Uterus (tissue), 4 donors: ENCODE measurements around the gene BORCS8. TPM values are rescaled to one million over a fixed set of nuclear protein-coding genes. Genes with fewer than 3 reads are reported as not detected.
"Not testable (repeated sequence)": the region's sequence is repeated elsewhere in the genome, so short reads cannot be mapped to it uniquely, and the experiment has no call there.

Experiments
- DNase-seq, 2 donors: peaks; one replicate each; pipeline ENCODE4 v3.0.0-alpha.2; 2019 to 2020
- H3K27ac ChIP-seq, 2 donors: fragments of 200-600 bp; sonication (generic); 1 replicate in 1 of 2; 2 replicates in 1 of 2; pipeline ENCODE4 v1.5.1; 2016 to 2018
- H3K27me3 ChIP-seq, 2 donors: fragments of 200-600 bp; sonication (generic); one replicate each; pipeline ENCODE4 v1.5.1; 2018 to 2019; ENCODE audit warnings: control low read depth in 1 of 2
- H3K36me3 ChIP-seq, 2 donors: fragments of 200-600 bp; sonication (generic); one replicate each; pipeline ENCODE4 v1.5.1; 2019; ENCODE audit warnings: control low read depth in 1 of 2
- H3K4me1 ChIP-seq, 2 donors: fragments of 200-600 bp; sonication (generic); one replicate each; pipeline ENCODE4 v1.5.1; 2018 to 2019; ENCODE audit warnings: control low read depth in 1 of 2
- H3K4me3 ChIP-seq, 2 donors: fragments of 200-600 bp; sonication (generic); 1 replicate in 1 of 2; 2 replicates in 1 of 2; pipeline ENCODE4 v1.5.1; 2018 to 2019; ENCODE audit warnings: mild to moderate bottlenecking in 1 of 2
- H3K9me3 ChIP-seq, 2 donors: fragments of 200-600 bp; sonication (generic); one replicate each; pipeline ENCODE4 v1.5.1; 2019; ENCODE audit warnings: control low read depth in 1 of 2
- POLR2A ChIP-seq, 2 donors: fragments of 450-650 bp; IDR thresholded peaks; one replicate each; pipeline ENCODE4 v1.6.1; 2016; ENCODE audit warnings: antibody characterized with exemption in 2 of 2, mild to moderate bottlenecking in 1 of 2, moderate library complexity in 1 of 2
- intact Hi-C: fragments of 100-400 bp; cut with DNase I; formaldehyde crosslinking; loops from one replicate; pipeline ENCODE4 v1.15.1; 2023; ENCODE audit warnings: low total_unique reads
- total RNA-seq, 4 donors: library from RNA; depleted of rRNA in 3 of 4; stranded (reverse); fragments of >200 nt in 3 of 4; gene quantifications; one replicate each; pipeline versions ENCODE4 v1.1.0 to v1.2.4, GENCODE V29; 2014 to 2023
- TF ChIP-seq, protein P1 (sequence below), 4 experiments: fragments of 200-600 bp in 2 of 4; fragments of 450-650 bp in 2 of 4; sonication (generic) in 2 of 4; IDR thresholded peaks; one replicate each; pipeline ENCODE4 v1.5.1; 2016 to 2019; ENCODE audit warnings: antibody characterized with exemption in 4 of 4, mild to moderate bottlenecking in 2 of 4, moderate library complexity in 1 of 4
- donor health status: DM: yes; HTN: yes; CAD: no.

Gene BORCS8
- total RNA-seq, 4 donors from 2014 or later, result 0.26 to 28.4 (median 4.0) TPM; not detected in 1

DNA sequence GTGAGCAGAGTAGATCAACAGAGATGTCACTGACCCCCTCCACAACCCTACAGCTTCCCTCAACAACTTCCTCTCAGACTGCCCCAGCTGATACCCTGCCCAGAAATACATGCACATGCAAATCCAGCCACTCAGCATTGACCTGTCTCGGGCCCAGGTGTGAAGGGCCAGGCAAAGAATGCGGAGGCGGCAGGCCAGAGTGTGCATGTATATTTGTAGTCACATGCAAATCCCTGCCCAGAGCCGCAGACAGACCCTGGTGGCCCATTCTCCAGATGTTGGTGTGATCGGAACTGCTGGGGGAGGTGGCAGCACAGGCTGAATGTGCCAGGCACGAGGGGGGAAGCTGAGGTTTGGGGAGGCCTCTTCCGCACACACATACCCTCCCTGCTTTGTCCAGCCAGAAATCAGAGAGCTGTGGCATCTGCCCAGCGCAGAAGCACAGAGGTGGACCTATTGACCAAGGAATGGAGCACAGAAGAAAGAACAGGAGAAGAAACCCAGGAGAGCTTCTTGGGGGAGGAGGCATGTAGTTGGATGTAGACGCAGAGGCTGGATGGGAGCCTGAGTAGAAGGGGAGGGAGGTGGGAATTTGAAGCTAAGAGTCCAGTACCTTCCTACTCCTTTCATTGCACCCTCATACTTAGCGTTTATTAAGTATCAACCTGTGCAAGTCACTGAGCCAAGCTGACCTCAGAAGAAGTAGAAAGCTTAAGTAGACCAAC lies 36.3 kb downstream of the BORCS8 start:
- Histone ChIP-seq H3K4me1 (no peaks in the 10 kb centered on the region), H3K27ac (no peak overlapping the region), H3K9me3 (no peaks in the 10 kb centered on the region), H3K4me3 (no peak overlapping the region), H3K27me3 (no peaks in the 10 kb centered on the region), H3K36me3 (no peaks in the 10 kb centered on the region)
- no peak for TF ChIP-seq POLR2A (IDR thresholded peaks at IDR 0.05)
- TF ChIP-seq, protein P1, sequence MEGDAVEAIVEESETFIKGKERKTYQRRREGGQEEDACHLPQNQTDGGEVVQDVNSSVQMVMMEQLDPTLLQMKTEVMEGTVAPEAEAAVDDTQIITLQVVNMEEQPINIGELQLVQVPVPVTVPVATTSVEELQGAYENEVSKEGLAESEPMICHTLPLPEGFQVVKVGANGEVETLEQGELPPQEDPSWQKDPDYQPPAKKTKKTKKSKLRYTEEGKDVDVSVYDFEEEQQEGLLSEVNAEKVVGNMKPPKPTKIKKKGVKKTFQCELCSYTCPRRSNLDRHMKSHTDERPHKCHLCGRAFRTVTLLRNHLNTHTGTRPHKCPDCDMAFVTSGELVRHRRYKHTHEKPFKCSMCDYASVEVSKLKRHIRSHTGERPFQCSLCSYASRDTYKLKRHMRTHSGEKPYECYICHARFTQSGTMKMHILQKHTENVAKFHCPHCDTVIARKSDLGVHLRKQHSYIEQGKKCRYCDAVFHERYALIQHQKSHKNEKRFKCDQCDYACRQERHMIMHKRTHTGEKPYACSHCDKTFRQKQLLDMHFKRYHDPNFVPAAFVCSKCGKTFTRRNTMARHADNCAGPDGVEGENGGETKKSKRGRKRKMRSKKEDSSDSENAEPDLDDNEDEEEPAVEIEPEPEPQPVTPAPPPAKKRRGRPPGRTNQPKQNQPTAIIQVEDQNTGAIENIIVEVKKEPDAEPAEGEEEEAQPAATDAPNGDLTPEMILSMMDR (IDR thresholded peaks at IDR 0.05), result no peak
- no peak for DNase-seq
- intact Hi-C loops, result no loop called here

DNA sequence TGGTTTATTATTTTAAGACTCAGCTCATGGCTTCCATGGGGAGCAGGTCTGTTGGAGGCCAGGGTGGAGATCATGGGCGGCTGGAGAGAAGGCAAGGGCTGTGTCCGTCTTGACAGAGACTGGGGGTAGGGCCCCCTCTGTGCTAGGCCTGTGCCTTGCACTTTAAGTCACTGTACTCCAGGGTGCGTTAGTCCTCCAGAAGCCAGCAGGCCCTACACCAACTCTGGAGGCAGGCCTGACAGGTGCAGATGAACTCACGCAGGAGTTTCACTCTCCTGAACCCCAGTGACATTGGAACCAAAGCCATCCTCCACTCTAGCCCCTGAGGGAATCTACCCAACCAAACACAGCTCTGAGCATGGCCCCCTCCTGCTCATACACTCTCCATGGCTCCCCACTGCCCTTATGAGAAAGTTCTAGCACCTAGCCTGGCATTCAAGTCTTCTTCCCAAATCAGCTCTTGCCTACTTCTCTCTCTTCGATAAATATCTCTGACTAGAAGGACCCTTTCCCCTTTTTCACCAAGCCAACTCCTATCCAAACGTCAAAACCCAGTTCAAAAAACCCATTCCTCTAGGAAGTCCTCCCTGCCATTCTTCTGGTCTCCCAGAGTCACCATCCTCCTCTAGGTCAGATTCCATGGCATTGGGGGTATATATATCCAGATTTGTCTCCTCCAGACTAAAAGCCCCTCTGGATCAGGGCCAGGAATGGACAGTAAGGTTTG lies 37.0 kb downstream of the BORCS8 start:
- intact Hi-C loops, result no loop called here
- H3K4me3 ChIP-seq, result no peak overlapping the region
- no peak for DNase-seq
- TF ChIP-seq, protein P1 (IDR thresholded peaks at IDR 0.05), result no peak
- TF ChIP-seq POLR2A (IDR thresholded peaks at IDR 0.05), result no peak
- no peaks in the 10 kb centered on the region for H3K9me3 ChIP-seq
- H3K4me1 ChIP-seq, result no peaks in the 10 kb centered on the region
- no peaks in the 10 kb centered on the region for H3K27me3 ChIP-seq
- no peaks in the 10 kb centered on the region for H3K36me3 ChIP-seq
- no peak overlapping the region for H3K27ac ChIP-seq

DNA sequence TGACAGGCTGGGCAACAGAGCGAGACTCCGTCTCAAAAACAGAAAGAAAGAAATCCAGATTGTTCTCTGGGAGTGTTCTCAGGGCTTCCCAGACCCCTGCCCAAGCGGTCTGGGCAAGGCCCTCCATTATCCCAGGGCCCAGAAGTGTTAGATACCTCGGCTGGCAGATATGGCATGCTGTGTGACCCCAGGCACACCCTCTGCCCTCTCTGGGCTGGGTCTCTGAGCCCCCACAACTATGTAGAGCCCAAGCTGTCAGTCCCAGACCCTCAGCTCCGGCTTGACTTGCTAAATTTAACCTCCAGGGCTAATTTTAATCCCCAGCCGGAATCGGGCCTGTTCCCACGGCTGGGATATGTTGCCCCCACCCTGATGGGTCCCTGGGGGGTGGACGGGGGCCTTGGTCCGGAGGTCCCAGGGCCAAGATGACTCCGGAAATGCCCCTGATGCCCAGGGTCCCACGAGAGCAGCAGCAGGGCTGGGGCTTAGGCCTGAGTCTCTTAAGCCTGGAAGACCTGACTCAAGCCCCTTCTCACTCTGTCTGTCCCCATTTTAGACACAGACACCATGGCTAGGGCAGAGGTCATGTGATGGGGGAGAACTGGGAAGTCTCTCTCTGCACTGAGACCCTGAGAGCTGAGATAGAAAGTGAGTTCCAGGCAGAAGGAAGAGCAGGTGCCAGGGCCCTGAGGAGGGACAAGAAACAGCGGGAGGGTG lies 39.1 kb downstream of the BORCS8 start:
- Histone ChIP-seq H3K9me3 (no peaks in the 10 kb centered on the region), H3K27ac (no peak overlapping the region), H3K36me3 (no peaks in the 10 kb centered on the region), H3K4me1 (no peaks in the 10 kb centered on the region), H3K4me3 (no peak overlapping the region), H3K27me3 (no peaks in the 10 kb centered on the region)
- intact Hi-C loops, result no loop called here
- no peak for DNase-seq
- no peak for TF ChIP-seq POLR2A (IDR thresholded peaks at IDR 0.05)
- TF ChIP-seq, protein P1 (IDR thresholded peaks at IDR 0.05), result no peak

DNA sequence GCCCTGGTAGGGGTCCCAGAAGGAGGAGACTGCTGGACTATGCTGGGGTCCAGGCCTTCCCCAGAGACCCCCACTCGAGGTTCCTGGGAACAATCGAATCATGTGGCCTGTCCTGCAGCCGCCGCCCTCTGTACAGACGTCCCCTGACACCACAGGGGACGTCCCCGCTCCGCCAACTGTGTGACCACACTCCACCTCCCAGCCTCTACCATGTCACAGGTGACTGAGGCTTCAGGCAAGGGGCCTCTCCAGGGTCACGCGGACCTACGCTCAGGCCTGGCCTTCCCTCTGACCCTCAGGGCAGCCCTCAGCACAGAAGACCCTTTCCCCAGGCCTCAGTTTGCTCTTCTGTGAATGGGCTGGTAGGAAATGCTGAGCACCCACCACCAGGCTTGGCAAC lies 40.5 kb downstream of the BORCS8 start:
- no peak overlapping the region for H3K27ac ChIP-seq
- H3K4me3 ChIP-seq, result no peak overlapping the region
- no peaks in the 10 kb centered on the region for H3K27me3 ChIP-seq
- H3K9me3 ChIP-seq, result no peaks in the 10 kb centered on the region
- intact Hi-C loops, result no loop called here
- TF ChIP-seq, protein P1 (IDR thresholded peaks at IDR 0.05), result no peak
- no peak for TF ChIP-seq POLR2A (IDR thresholded peaks at IDR 0.05)
- no peak for DNase-seq
- H3K36me3 ChIP-seq, result no peaks in the 10 kb centered on the region
- no peaks in the 10 kb centered on the region for H3K4me1 ChIP-seq

DNA sequence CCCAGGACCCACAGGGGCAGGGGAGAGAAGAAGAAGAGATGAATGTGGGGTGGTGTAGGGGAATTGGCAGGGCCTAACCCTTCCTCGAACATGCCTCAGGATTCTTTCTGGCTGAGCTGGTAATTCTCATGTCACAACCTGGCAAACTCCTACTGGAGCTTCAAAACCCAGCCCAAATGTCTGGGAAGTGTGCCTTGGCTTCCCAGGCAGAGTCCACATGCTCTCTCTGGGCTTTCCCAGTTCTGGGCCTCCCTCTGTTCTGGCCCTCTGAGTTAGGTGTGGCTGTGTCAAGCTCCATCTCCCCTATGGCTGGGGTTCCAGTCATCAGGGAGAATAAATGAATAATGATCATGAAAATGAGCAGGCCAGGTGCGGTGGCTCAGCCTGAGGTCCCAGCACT lies 42.5 kb downstream of the BORCS8 start:
- H3K4me1 ChIP-seq, result no peaks in the 10 kb centered on the region
- intact Hi-C loops, result no loop called here
- DNase-seq, result no peak
- H3K4me3 ChIP-seq, result no peak overlapping the region
- H3K36me3 ChIP-seq, result no peaks in the 10 kb centered on the region
- H3K27me3 ChIP-seq, result no peaks in the 10 kb centered on the region
- H3K9me3 ChIP-seq, result no peaks in the 10 kb centered on the region
- no peak overlapping the region for H3K27ac ChIP-seq
- no peak for TF ChIP-seq POLR2A (IDR thresholded peaks at IDR 0.05)
- TF ChIP-seq, protein P1 (IDR thresholded peaks at IDR 0.05), result no peak

DNA sequence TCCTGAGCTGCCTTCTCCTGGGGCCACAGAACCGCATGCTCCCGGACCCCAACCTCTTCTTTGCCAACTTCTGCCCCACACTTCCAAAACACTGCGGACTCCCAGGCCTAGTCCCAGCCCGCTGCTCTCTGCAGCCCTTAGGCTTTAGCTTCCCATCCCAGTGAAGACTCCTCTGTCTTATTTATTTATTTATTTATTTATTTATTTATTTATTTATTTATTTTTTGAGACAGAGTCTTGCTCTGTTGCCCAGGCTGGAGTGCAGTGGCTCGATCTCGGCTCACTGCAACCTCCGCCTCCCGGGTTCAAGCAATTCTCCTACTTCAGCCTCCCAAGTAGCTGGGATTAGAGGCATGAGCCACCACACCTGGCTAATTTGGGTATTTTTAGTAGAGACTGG lies 43.4 kb downstream of the BORCS8 start:
- H3K27me3 ChIP-seq, DNase-seq, H3K27ac ChIP-seq, intact Hi-C loops, H3K9me3 ChIP-seq, H3K36me3 ChIP-seq, H3K4me3 ChIP-seq, H3K4me1 ChIP-seq: not testable (repeated sequence)
